HG03442 (cell line): Measurements from ENCODE around the gene RPS24.
"Not testable (repeated sequence)": the region's sequence is repeated elsewhere in the genome, so short reads cannot be mapped to it uniquely, and the experiment has no call there.

Source experiments
- ATAC-seq: cut with Tn5 transposase; IDR thresholded peaks from one replicate; pipeline ENCODE4 v1.9.1; 2021; ENCODE audit warnings: mild to moderate bottlenecking, moderate library complexity; ENCODE audit not compliant: unreplicated experiment

RPS24 gene

GRCh38 chr10:78033637-78034470 lies at the start of gene RPS24:
RPS24 (plus strand) TSS chr10:78033863; CDS start chr10:78033902, 39 bp downstream.
- ATAC-seq = peak; percentile 84

- no peak for ATAC-seq
Measured at GRCh38 chr10:77984986-77985385, 48.7 kb upstream of the RPS24 start.

GRCh38 chr10:77987671-77988255 lies 45.9 kb upstream of the RPS24 start:
- no peak for ATAC-seq

GRCh38 chr10:77989081-77989724 lies 44.5 kb upstream of the RPS24 start:
- ATAC-seq = no peak

GRCh38 chr10:77993620-77994019 lies 40.0 kb upstream of the RPS24 start:
- ATAC-seq = no peak

GRCh38 chr10:77998780-77999179 lies 34.9 kb upstream of the RPS24 start:
- not testable (repeated sequence) for ATAC-seq

- ATAC-seq = no peak
Measured at GRCh38 chr10:78000206-78000605, 33.5 kb upstream of the RPS24 start.

- no peak for ATAC-seq
Measured at GRCh38 chr10:78000956-78001472, 32.6 kb upstream of the RPS24 start.

- no peak for ATAC-seq
Measured at GRCh38 chr10:78002541-78003288, 30.9 kb upstream of the RPS24 start.

- ATAC-seq = no peak
Measured at GRCh38 chr10:78004215-78005026, 29.2 kb upstream of the RPS24 start.

GRCh38 chr10:78007172-78007571 lies 26.5 kb upstream of the RPS24 start:
- no peak for ATAC-seq

- ATAC-seq = no peak
Measured at GRCh38 chr10:78009662-78010061, 24.0 kb upstream of the RPS24 start.

GRCh38 chr10:78010278-78010677 lies 23.4 kb upstream of the RPS24 start:
- no peak for ATAC-seq

GRCh38 chr10:78011065-78011464 lies 22.6 kb upstream of the RPS24 start:
- no peak for ATAC-seq

- ATAC-seq = no peak
Measured at GRCh38 chr10:78013564-78013963, 20.1 kb upstream of the RPS24 start.

GRCh38 chr10:78015546-78015945 lies 18.1 kb upstream of the RPS24 start:
- ATAC-seq = no peak

GRCh38 chr10:78017856-78018255 lies 15.8 kb upstream of the RPS24 start:
- no peak for ATAC-seq

GRCh38 chr10:78019264-78019663 lies 14.4 kb upstream of the RPS24 start:
- no peak for ATAC-seq

- no peak for ATAC-seq
Measured at GRCh38 chr10:78021201-78021600, 12.5 kb upstream of the RPS24 start.

GRCh38 chr10:78023741-78024140 lies 9.9 kb upstream of the RPS24 start:
- ATAC-seq = no peak
